ENCODE measurements around the gene TNF.
"Not testable (repeated sequence)": the region's sequence is repeated elsewhere in the genome, so short reads cannot be mapped to it uniquely, and the experiment has no call there.

Gene TNF

GRCh38 chr6:31543639-31544038 is 31.7 kb upstream of the TNF start:
- in situ Hi-C loops (cut with MboI; ENCODE audit: low sequenced_read_pairs) = no loop called here

- in situ Hi-C loops (cut with MboI; ENCODE audit: low sequenced_read_pairs) = no loop called here
Measured at GRCh38 chr6:31544676-31545075, 30.7 kb upstream of the TNF start.

GRCh38 chr6:31545291-31545690 is 30.1 kb upstream of the TNF start:
- in situ Hi-C loops (cut with MboI; ENCODE audit: low sequenced_read_pairs) = no loop called here

GRCh38 chr6:31546339-31546957 is 28.9 kb upstream of the TNF start, which contains the start of gene ATP6V1G2:
Gene ATP6V1G2 (minus strand): TSS chr6:31546608. CDS start chr6:31546559, 49 bp downstream.
- in situ Hi-C loops (cut with MboI; ENCODE audit: low sequenced_read_pairs) = no loop called here

- in situ Hi-C loops (cut with MboI; ENCODE audit: low sequenced_read_pairs) = no loop called here
Measured at GRCh38 chr6:31546958-31547726, 28.2 kb upstream of the TNF start, which contains the start of gene NFKBIL1. Gene NFKBIL1 (plus strand): TSS chr6:31547608. CDS start chr6:31547695, 87 bp downstream.

GRCh38 chr6:31547727-31548543 is 27.4 kb upstream of the TNF start:
- in situ Hi-C loops (cut with MboI; ENCODE audit: low sequenced_read_pairs) = no loop called here

GRCh38 chr6:31548544-31548873 is 26.9 kb upstream of the TNF start:
- in situ Hi-C loops (cut with MboI; ENCODE audit: low sequenced_read_pairs) = no loop called here

- in situ Hi-C loops (cut with MboI; ENCODE audit: low sequenced_read_pairs) = not testable (repeated sequence)
Measured at GRCh38 chr6:31551371-31551770, 24.0 kb upstream of the TNF start.

GRCh38 chr6:31556307-31556706 is 19.1 kb upstream of the TNF start:
- in situ Hi-C loops (cut with MboI; ENCODE audit: low sequenced_read_pairs) = no loop called here

- in situ Hi-C loops (cut with MboI; ENCODE audit: low sequenced_read_pairs) = no loop called here
Measured at GRCh38 chr6:31557443-31558317, 17.7 kb upstream of the TNF start.

- in situ Hi-C loops (cut with MboI; ENCODE audit: low sequenced_read_pairs) = no loop called here
Measured at GRCh38 chr6:31558318-31558625, 17.1 kb upstream of the TNF start.

GRCh38 chr6:31558631-31559500 is 16.5 kb upstream of the TNF start:
- in situ Hi-C loops (cut with MboI; ENCODE audit: low sequenced_read_pairs) = no loop called here

- in situ Hi-C loops (cut with MboI; ENCODE audit: low sequenced_read_pairs) = no loop called here
Measured at GRCh38 chr6:31559606-31559957, 15.8 kb upstream of the TNF start.

- in situ Hi-C loops (cut with MboI; ENCODE audit: low sequenced_read_pairs) = loop anchor here (5.0 kb wide), 1 partner anchor 37 kb away; no protein-coding TSS in a partner anchor
Measured at GRCh38 chr6:31559958-31560696, 15.2 kb upstream of the TNF start.

- in situ Hi-C loops (cut with MboI; ENCODE audit: low sequenced_read_pairs) = loop anchor here (5.0 kb wide), 1 partner anchor 37 kb away; no protein-coding TSS in a partner anchor
Measured at GRCh38 chr6:31560697-31561058, 14.7 kb upstream of the TNF start.

- in situ Hi-C loops (cut with MboI; ENCODE audit: low sequenced_read_pairs) = no loop called here
Measured at GRCh38 chr6:31567531-31568370, 7.6 kb upstream of the TNF start.

- in situ Hi-C loops (cut with MboI; ENCODE audit: low sequenced_read_pairs) = no loop called here
Measured at GRCh38 chr6:31568537-31568961, 6.8 kb upstream of the TNF start.

GRCh38 chr6:31569861-31570536 is 5.4 kb upstream of the TNF start:
- in situ Hi-C loops (cut with MboI; ENCODE audit: low sequenced_read_pairs) = no loop called here
